GM12873 (cell line): ENCODE results near the gene LRRC74A.
A peak's percentile ranks its signal among the peaks of the same experiment; 100 is the strongest.

ENCODE experiments used
- CTCF ChIP-seq: IDR thresholded peaks from 2 replicates; pipeline ENCODE4 v1.5.1; 2012; ENCODE audit warnings: low read depth, mild to moderate bottlenecking, moderate library complexity, low read length, control low read depth; ENCODE audit not compliant: insufficient read depth; ENCODE audit errors: missing control alignments

The LRRC74A gene

GRCh38 chr14:76836029-76836630, 9.9 kb downstream of the LRRC74A start:
- no peak for TF ChIP-seq CTCF

GRCh38 chr14:76837524-76837923, 11.3 kb downstream of the LRRC74A start:
- no peak for TF ChIP-seq CTCF

DNA sequence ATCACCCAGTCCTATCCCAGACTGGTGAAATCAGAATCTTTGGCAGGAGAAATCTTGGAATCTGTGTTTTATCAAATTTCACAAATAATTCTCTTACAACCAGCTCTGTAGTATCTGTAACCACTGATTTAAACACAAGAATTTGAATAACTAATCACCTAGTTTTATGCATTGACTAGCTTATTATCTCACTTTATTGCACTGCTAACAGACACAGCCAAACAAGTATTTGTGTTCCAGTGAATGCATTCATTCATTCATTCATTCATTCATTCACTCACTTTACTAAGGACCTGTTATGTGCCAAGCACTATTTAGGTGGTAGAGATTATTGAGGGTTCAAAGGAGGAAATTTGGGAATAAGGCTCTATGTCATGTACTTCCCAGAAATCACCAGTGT, 16.2 kb downstream of the LRRC74A start:
- no peak for TF ChIP-seq CTCF

DNA sequence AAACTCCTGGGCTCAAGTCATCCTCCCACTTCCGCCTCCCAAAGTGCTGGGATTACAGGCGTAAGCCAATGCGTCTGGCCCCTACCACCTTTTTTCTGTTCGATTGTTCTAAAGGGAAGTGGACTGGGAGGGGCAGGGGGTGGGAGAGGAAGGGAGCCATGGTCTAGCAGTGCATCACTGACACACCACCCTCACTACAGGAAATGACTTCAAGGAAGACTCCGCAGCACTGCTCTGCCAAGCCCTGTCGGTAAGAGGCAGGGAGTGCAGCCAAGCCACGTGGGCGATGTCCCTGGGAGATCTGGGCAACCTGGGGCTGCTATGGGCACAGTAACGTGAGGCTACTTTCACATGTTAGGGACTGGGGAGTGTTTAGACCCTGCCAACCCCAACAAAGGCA, 18.0 kb downstream of the LRRC74A start:
- TF ChIP-seq CTCF, result peak; percentile 45

- TF ChIP-seq CTCF, result no peak
These were observed 20.3 kb downstream of the LRRC74A start for GRCh38 chr14:76846331-76847047.

GRCh38 chr14:76848879-76849278, 22.7 kb downstream of the LRRC74A start:
- TF ChIP-seq CTCF, result no peak

GRCh38 chr14:76855066-76855465, 28.9 kb downstream of the LRRC74A start:
- no peak for TF ChIP-seq CTCF
